Epithelial cell of proximal tubule (primary cell): ENCODE results near the gene RALGAPA2. TPM values are rescaled to one million over a fixed set of nuclear protein-coding genes. Genes with fewer than 3 reads are reported as not detected.
"Not testable (repeated sequence)": the region's sequence is repeated elsewhere in the genome, so short reads cannot be mapped to it uniquely, and the experiment has no call there.

Experiments used
- DNase-seq: peaks from one replicate; pipeline ENCODE4 v3.0.0-alpha.2; 2011; ENCODE audit warnings: low read depth
- H3K4me3 ChIP-seq: 2 replicates; pipeline ENCODE4 v1.5.1; 2011; ENCODE audit warnings: low read depth, mild to moderate bottlenecking, low read length
- CTCF ChIP-seq: conservative IDR thresholded peaks from 2 replicates; pipeline ENCODE4 v1.5.1; 2012; ENCODE audit warnings: low read depth, mild to moderate bottlenecking, low read length
- total RNA-seq: library from RNA; depleted of rRNA; stranded (reverse); fragments of >200 nt; gene quantifications from 2 replicates; pipeline ENCODE4 v1.2.3, GENCODE V29; 2015

Gene RALGAPA2
- total RNA-seq, 1 donor from 2014 or later: 13.8 TPM

DNA sequence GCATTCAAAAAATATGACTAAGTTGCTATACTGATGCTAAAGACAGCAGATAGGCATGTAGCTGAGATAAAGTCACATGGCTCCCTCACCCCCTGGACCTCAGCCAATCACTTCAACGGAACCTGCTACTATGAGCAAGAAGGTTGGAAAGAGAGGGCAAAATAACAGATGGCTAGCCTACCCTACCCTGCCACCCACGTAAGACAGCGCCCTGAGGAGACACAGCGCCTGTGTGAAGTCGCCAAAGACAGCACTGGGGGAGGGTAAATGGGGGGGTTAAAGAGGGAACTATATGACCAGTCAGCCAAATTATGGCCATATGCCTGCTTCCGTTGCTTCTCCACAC is 163.2 kb downstream of the RALGAPA2 start:
- H3K4me3 ChIP-seq: no peak overlapping the region
- TF ChIP-seq CTCF: no peak
- DNase-seq: no peak

- DNase-seq: no peak
- H3K4me3 ChIP-seq: no peak overlapping the region
Observed at GRCh38 chr20:20548527-20549266, 163.7 kb downstream of the RALGAPA2 start.

GRCh38 chr20:20547876-20548266 is 164.6 kb downstream of the RALGAPA2 start:
- no peak overlapping the region for H3K4me3 ChIP-seq
- DNase-seq: no peak
- TF ChIP-seq CTCF: no peak

More at GRCh38 chr20:20548527-20549266, 163.7 kb downstream of the RALGAPA2 start:
- TF ChIP-seq CTCF: no peak

GRCh38 chr20:20547221-20547875 is 165.1 kb downstream of the RALGAPA2 start:
- no peak for TF ChIP-seq CTCF
- no peak overlapping the region for H3K4me3 ChIP-seq
- no peak for DNase-seq

GRCh38 chr20:20546402-20546801 is 166.0 kb downstream of the RALGAPA2 start:
- H3K4me3 ChIP-seq: no peak overlapping the region
- TF ChIP-seq CTCF: no peak
- no peak for DNase-seq

- H3K4me3 ChIP-seq, DNase-seq: not testable (repeated sequence)
Observed at GRCh38 chr20:20543348-20543747, 169.1 kb downstream of the RALGAPA2 start.

- DNase-seq: no peak
- no peak overlapping the region for H3K4me3 ChIP-seq
- no peak for TF ChIP-seq CTCF
Observed at GRCh38 chr20:20536240-20536933, 176.1 kb downstream of the RALGAPA2 start.
